Measurements from ENCODE around the gene HYAL3. TPM values are rescaled to one million over a fixed set of nuclear protein-coding genes. Genes with fewer than 3 reads are reported as not detected.

The HYAL3 gene
- total and polyA plus RNA-seq, 2 of the 8 experiments (the other 6 are each of a cell fraction or from before 2014, with no cell fraction given), result 3.2 to 12.2 TPM

- Histone ChIP-seq H2BK15ac (ENCODE audit: low read length) (no peak overlapping the region), H4K91ac (replicated peaks; ENCODE audit: insufficient read length, low read length) (no peak overlapping the region), H4K20me1 (replicated peaks in 1 of 2; ENCODE audit: control insufficient read depth in 1 of 2, insufficient read depth in 2 of 2, low read length in 2 of 2) (peaks cover 8 to 12% of the 10 kb centered on the region in 2 experiments), H2AK5ac (ENCODE audit: low read depth, low read length) (no peak overlapping the region), H3K23me2 (ENCODE audit: low read depth, low read length) (peaks cover 10% of the 10 kb centered on the region), H3K79me2 (ENCODE audit: control insufficient read depth in 1 of 2, insufficient read depth in 2 of 2, low read length in 2 of 2) (peaks cover 0 to 28% of the 10 kb centered on the region in 2 experiments; a peak in 2 of 4 replicates), H2AFZ (ENCODE audit: low read length) (no peak overlapping the region), H2BK12ac (ENCODE audit: low read depth, low read length) (no peak overlapping the region), H3K27ac (ENCODE audit: low read depth, low read length) (no peak overlapping the region), H4K8ac (ENCODE audit: extremely low read depth, insufficient read depth, low read length) (no peak overlapping the region), H3K23ac (ENCODE audit: insufficient read length) (no peak overlapping the region), H3K4me3 (ENCODE audit: extremely low read depth in 1 of 4, insufficient read depth in 2 of 4, low read depth in 3 of 4, low read length in 4 of 4) (no peak overlapping the region), H2BK5ac (ENCODE audit: low read depth, low read length) (no peak overlapping the region), H3K14ac (ENCODE audit: insufficient read length) (no peak overlapping the region), H3K9ac (replicated peaks in 1 of 4; ENCODE audit: extremely low read depth in 1 of 4, low read depth in 3 of 4, low read length in 3 of 4) (no peak overlapping the region), H3K4me2 (ENCODE audit: insufficient read depth in 1 of 2, low read depth in 2 of 2, low read length in 2 of 2) (no peak overlapping the region), H2BK120ac (replicated peaks; ENCODE audit: low read depth, low read length) (no peak overlapping the region), H2BK20ac (ENCODE audit: low read length) (no peak overlapping the region), H3K4me1 (replicated peaks in 1 of 4; ENCODE audit: control insufficient read depth in 3 of 4, insufficient read depth in 4 of 4, low read length in 3 of 4) (peaks cover 0 to 8% (median 3%) of the 10 kb centered on the region in 4 experiments; a peak in 2 of 7 replicates), H3K79me1 (ENCODE audit: low read depth, low read length) (peaks cover 6% of the 10 kb centered on the region; the same call in 1 of the 2 replicates), H3K4ac (replicated peaks; ENCODE audit: insufficient read length, low read depth, low read length) (no peak overlapping the region), H3K36me3 (ENCODE audit: control insufficient read depth in 2 of 4, insufficient read depth in 4 of 4, low read length in 3 of 4) (peaks cover 4 to 24% (median 20%) of the 10 kb centered on the region in 4 experiments; a peak in 7 of 8 replicates), H3K18ac (ENCODE audit: extremely low read depth, low read length) (no peak overlapping the region), H3K9me3 (ENCODE audit: insufficient read depth in 2 of 2, low read depth in 1 of 2, low read length in 1 of 2) (no peaks in the 10 kb centered on the region), H3K27me3 (replicated peaks in 1 of 4; ENCODE audit: control insufficient read depth in 3 of 4, extremely low read depth in 1 of 4, insufficient read depth in 3 of 4, low read length in 3 of 4) (peaks cover 4 to 16% (median 11%) of the 10 kb centered on the region in 4 experiments), H4K5ac (ENCODE audit: insufficient read length, low read depth, low read length) (no peak overlapping the region), H3K56ac (replicated peaks; ENCODE audit: insufficient read length, low read depth, low read length) (no peak overlapping the region)
- TF ChIP-seq POLR2A (IDR thresholded peaks at IDR 0.05; ENCODE audit: control extremely low read depth in 1 of 2, low read depth in 2 of 2, low read length in 2 of 2), result no peak
- no peak for TF ChIP-seq SRF (IDR thresholded peaks at IDR 0.05; ENCODE audit: low read depth, low read length)
- no peak for TF ChIP-seq KDM1A (IDR thresholded peaks at IDR 0.05; ENCODE audit: borderline replicate concordance, low read length)
- no peak for TF ChIP-seq SP1 (IDR thresholded peaks at IDR 0.05; ENCODE audit: low read depth, low read length)
- no peak for TF ChIP-seq SP4 (IDR thresholded peaks at IDR 0.05; ENCODE audit: low read length)
- DNase-seq (ENCODE audit: low read depth in 1 of 2, low spot score in 2 of 2), result no peak
- POLR2A ChIA-PET (ENCODE audit: partially characterized antibody), result interaction anchor here (1.1 to 4.4 kb wide), 2 partner anchors 11 to 16 kb away, joined by 3 to 40 read pairs; partner anchors contain the start of gene HYAL2
- 86% methylated on average over 5 of the region's 5 CpGs; no CpG with 5 or more reads in 1 of the 2 experiments for WGBS, 2 experiments (ENCODE audit: extremely low coverage in 1 of 2, insufficient coverage in 1 of 2, insufficient read length in 1 of 2, insufficient replicate concordance in 2 of 2, low coverage in 1 of 2, low lambda C conversion rate in 2 of 2, missing lambda C conversion rate in 1 of 2)
- CTCF ChIA-PET (ENCODE audit: partially characterized antibody), result interaction anchor here (2.0 to 7.7 kb wide), 2 partner anchors 12 to 60 kb away, joined by 5 to 60 read pairs; partner anchors contain the start of gene HYAL2
- FAIRE-seq, result no peak
These were observed 35.3 kb upstream of the HYAL3 start for GRCh38 chr3:50334339-50335075.

Measured in H1 (cell line).